ENCODE data around the gene HINT2.

The HINT2 gene

GRCh38 chr9:35774907-35775635 lies 39.8 kb downstream of the HINT2 start:
- DNase-seq (ENCODE audit: low read depth), result no peak

GRCh38 chr9:35771943-35772342 lies 42.9 kb downstream of the HINT2 start:
- no peak for DNase-seq (ENCODE audit: low read depth)

GRCh38 chr9:35771534-35771933 lies 43.3 kb downstream of the HINT2 start:
- no peak for DNase-seq (ENCODE audit: low read depth)

- DNase-seq (ENCODE audit: low read depth), result no peak
These were observed 43.8 kb downstream of the HINT2 start for GRCh38 chr9:35771075-35771433.

- no peak for DNase-seq (ENCODE audit: low read depth)
These were observed 45.1 kb downstream of the HINT2 start for GRCh38 chr9:35769763-35770162.

GRCh38 chr9:35767458-35767857 lies 47.4 kb downstream of the HINT2 start:
- DNase-seq (ENCODE audit: low read depth), result no peak

- DNase-seq (ENCODE audit: low read depth), result no peak
These were observed 47.8 kb downstream of the HINT2 start for GRCh38 chr9:35766997-35767396.

GRCh38 chr9:35763803-35764202 lies 51.0 kb downstream of the HINT2 start:
- DNase-seq (ENCODE audit: low read depth), result no peak

- DNase-seq (ENCODE audit: low read depth), result no peak
These were observed 51.7 kb downstream of the HINT2 start for GRCh38 chr9:35763181-35763580.

All from activated T-helper 1 cell treated with Interleukin-2 at 50 U/mL for 16 hours (primary cell).